Calu3 (cell line): ENCODE measurements around the gene TFEC. TPM values are rescaled to one million over a fixed set of nuclear protein-coding genes. Genes with fewer than 3 reads are reported as not detected.

Experiments used
- BruUV-seq: library from RNA; stranded (reverse); fragments of 400-500 nt; replicated peaks from 2 replicates; lab custom pipeline; 2021; lab: Mats Ljungman, UMichigan
- CTCF ChIA-PET: fragments of 300-600 bp; sonication (Branson Sonifier 250); formaldehyde crosslinking; loops from one replicate; lab custom pipeline; 2022; ENCODE audit warnings: antibody characterized with exemption; lab: Charles Lee
- DNase-seq: peaks from one replicate; pipeline ENCODE4 v3.0.0; 2022
- H3K27ac Mint-ChIP-seq: one replicate; pipeline ENCODE4 v1.8.0; 2022; ENCODE audit warnings: mixed read lengths; ENCODE audit not compliant: unreplicated experiment
- H3K27me3 Mint-ChIP-seq: one replicate; pipeline ENCODE4 v1.8.0; 2022; ENCODE audit warnings: mixed read lengths; ENCODE audit not compliant: unreplicated experiment
- H3K36me3 Mint-ChIP-seq: one replicate; pipeline ENCODE4 v1.8.0; 2022; ENCODE audit warnings: mild to moderate bottlenecking, moderate library complexity, mixed read lengths; ENCODE audit not compliant: insufficient read depth, unreplicated experiment
- H3K4me1 Mint-ChIP-seq: one replicate; pipeline ENCODE4 v1.8.0; 2022; ENCODE audit warnings: mild to moderate bottlenecking, low read depth, mixed read lengths; ENCODE audit not compliant: unreplicated experiment
- H3K4me3 Mint-ChIP-seq: one replicate; pipeline ENCODE4 v1.8.0; 2022; ENCODE audit warnings: mild to moderate bottlenecking, low read depth, moderate library complexity, mixed read lengths; ENCODE audit not compliant: unreplicated experiment
- H3K9me3 Mint-ChIP-seq: one replicate; pipeline ENCODE4 v1.8.0; 2022; ENCODE audit warnings: low read depth, mixed read lengths; ENCODE audit not compliant: unreplicated experiment
- intact Hi-C: fragments of 100-400 bp; cut with micrococcal nuclease; formaldehyde crosslinking; loops from one replicate; pipeline ENCODE4 v1.10.0; 2022; ENCODE audit not compliant: unreplicated experiment
- total RNA-seq: library from RNA; stranded (reverse); gene quantifications from 2 replicates; pipeline ENCODE4 v1.2.3, GENCODE V29; 2022
- TF ChIP-seq, protein P1 (sequence below): fragments of 200-600 bp; IDR thresholded peaks from one replicate; pipeline ENCODE4 v1.8.0; 2022; ENCODE audit warnings: antibody characterized with exemption; ENCODE audit not compliant: unreplicated experiment

Gene TFEC
- total RNA-seq, 1 experiment from 2014 or later: not detected

DNA sequence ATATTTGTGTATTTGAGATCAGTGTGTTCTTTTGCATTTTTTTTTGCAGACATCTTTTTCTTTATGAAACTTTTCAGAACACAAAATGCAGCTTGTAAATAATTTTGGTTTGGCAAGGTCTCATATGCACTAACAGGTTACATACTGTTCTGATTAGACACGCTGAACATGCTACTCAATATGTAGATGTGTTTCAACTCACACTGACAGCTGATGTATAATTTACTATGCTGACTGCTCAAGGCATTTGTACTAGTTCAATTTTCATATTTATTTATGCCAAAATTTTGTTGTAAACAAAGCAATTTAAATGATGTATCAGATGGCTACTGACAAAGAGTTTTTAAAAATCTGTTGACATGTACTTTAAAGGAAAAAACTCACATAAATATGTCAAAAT is 123.8 kb downstream of the TFEC start:
- Mint-ChIP-seq H3K27me3 (no peaks in the 10 kb centered on the region), H3K4me3 (no peak overlapping the region), H3K4me1 (peaks cover 5% of the 10 kb centered on the region), H3K9me3 (no peaks in the 10 kb centered on the region), H3K27ac (no peak overlapping the region), H3K36me3 (no peaks in the 10 kb centered on the region)
- CTCF ChIA-PET: no interaction called here
- no peak for DNase-seq
- intact Hi-C loops: no loop called here
- no TSS peak for BruUV-seq
- TF ChIP-seq, protein P1, sequence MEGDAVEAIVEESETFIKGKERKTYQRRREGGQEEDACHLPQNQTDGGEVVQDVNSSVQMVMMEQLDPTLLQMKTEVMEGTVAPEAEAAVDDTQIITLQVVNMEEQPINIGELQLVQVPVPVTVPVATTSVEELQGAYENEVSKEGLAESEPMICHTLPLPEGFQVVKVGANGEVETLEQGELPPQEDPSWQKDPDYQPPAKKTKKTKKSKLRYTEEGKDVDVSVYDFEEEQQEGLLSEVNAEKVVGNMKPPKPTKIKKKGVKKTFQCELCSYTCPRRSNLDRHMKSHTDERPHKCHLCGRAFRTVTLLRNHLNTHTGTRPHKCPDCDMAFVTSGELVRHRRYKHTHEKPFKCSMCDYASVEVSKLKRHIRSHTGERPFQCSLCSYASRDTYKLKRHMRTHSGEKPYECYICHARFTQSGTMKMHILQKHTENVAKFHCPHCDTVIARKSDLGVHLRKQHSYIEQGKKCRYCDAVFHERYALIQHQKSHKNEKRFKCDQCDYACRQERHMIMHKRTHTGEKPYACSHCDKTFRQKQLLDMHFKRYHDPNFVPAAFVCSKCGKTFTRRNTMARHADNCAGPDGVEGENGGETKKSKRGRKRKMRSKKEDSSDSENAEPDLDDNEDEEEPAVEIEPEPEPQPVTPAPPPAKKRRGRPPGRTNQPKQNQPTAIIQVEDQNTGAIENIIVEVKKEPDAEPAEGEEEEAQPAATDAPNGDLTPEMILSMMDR: no peak

DNA sequence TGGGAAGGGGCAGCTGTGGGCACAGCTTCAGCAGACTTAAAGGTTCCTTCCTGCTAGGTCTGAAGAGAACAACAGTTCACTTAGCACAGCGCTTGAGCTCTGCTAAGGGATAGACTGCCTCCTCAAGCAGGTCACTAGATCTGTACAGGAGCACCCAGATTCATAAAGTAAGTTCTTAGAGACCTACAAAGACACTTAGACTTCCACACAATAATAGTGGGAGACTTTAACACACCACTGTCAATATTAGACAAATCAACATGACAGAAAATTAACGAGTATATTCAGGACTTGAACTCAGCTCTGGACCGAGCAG is 140.9 kb downstream of the TFEC start:
- BruUV-seq: no TSS peak
- Mint-ChIP-seq H3K36me3 (no peaks in the 10 kb centered on the region), H3K9me3 (peaks cover 11% of the 10 kb centered on the region), H3K27ac (no peak overlapping the region), H3K4me3 (no peak overlapping the region), H3K4me1 (no peaks in the 10 kb centered on the region), H3K27me3 (no peaks in the 10 kb centered on the region)
- intact Hi-C loops: no loop called here
- TF ChIP-seq, protein P1: no peak
- CTCF ChIA-PET: no interaction called here
- no peak for DNase-seq

DNA sequence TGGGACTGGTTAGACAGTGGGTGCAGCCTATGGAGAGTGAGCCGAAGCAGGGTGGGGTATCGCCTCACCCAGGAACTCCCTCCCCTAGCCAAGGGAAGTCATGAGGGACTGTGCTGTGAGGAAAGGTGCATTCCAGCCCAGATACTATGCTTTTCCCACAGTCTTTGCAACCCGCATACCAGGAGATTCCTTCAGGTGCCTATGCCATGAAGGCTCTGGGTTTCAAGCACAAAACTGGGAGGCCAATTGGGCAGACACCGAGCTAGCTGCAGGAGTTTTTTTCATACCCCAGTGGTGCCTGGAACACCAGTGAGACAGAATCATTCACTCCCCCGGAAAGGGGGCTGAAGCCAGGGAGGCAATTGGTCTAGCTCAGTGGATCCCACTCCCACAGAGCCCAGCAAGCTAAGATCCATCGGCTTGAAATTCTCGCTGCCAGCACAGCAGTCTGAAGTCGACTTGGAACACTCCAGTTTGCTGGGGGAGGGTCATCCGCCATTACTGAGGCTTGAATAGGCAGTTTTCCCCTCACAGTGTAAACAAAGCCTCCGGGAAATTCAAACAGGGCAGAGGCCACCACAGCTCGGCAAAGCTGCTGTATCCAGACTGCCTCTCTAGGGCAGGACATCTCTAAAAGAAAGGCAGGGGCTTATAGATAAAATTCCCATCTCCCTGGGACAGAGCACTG is 141.4 kb downstream of the TFEC start:
- TF ChIP-seq, protein P1: no peak
- BruUV-seq: no TSS peak
- H3K36me3 Mint-ChIP-seq: no peaks in the 10 kb centered on the region
- no peak for DNase-seq
- H3K27ac Mint-ChIP-seq: no peak overlapping the region
- no peaks in the 10 kb centered on the region for H3K27me3 Mint-ChIP-seq
- CTCF ChIA-PET: no interaction called here
- H3K4me3 Mint-ChIP-seq: no peak overlapping the region
- H3K4me1 Mint-ChIP-seq: no peaks in the 10 kb centered on the region
- intact Hi-C loops: no loop called here
- H3K9me3 Mint-ChIP-seq: peaks cover 11% of the 10 kb centered on the region

DNA sequence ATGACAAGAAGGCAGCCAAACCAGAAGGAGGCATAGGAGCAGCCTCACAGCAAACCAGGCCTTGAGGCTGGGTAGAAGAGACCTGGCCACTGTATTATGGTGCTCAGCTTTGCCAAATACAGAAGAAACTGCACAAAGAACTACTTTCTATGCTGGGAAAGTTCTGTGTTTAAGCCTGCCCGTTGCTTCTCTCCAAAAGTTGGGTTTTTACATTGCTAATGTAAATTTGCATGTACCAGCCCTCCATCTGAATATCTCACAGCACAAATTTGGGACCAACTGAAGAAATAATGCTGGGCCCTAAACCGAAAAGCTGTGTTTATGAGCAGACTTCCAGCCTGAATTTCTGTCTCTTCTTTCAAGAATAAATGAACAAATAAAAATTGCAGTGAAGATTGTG is 145.0 kb downstream of the TFEC start:
- Mint-ChIP-seq H3K9me3 (peaks cover 7% of the 10 kb centered on the region), H3K4me1 (no peaks in the 10 kb centered on the region), H3K27me3 (no peaks in the 10 kb centered on the region), H3K4me3 (no peak overlapping the region), H3K36me3 (no peaks in the 10 kb centered on the region), H3K27ac (no peak overlapping the region)
- intact Hi-C loops: no loop called here
- TF ChIP-seq, protein P1: no peak
- no peak for DNase-seq
- no TSS peak for BruUV-seq
- CTCF ChIA-PET: no interaction called here

Other genes starting within 250 kb of the TFEC start
- 124 and 126 TPM in 2 replicates for gene TES, start 179.8 kb upstream of the TFEC start, total RNA-seq